ENCODE results near the gene EEF2K.

Gene EEF2K

DNA sequence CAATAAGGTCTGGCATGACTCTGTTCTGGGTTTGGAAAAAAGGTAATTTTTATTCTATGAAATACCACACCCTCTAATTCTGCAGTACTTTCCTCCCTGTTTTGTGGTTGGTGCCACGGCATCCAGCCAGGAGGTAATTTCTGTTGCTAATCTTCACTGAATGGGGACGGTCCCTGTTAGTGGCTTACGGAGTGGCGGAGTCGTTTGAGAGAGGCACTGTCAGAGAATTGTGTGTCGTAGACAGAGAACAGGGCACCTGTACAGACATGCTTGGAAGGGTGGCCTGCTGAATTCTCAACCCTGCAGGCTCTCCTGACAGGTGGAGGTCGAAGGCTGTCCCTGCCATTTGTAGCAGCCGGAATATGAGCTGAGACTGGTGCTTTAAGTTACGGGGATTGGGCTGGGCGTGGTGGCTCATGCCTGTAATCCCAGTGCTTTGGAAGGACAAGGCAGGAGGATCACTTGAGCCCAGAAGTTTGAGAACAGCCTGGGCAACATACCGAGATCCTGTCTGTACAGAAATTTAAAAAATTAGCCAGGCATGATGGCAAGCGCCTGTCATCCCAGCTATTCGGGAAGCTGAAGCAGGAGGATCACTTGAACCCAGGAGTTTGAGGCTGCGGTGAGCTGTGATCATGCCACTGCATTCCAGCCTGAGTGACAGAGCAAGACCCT, 33.2 kb downstream of the EEF2K start:
- Histone ChIP-seq H2BK5ac (ENCODE audit: low read length) (no peak overlapping the region), H3K36me3 (replicated peaks in 1 of 2; ENCODE audit: control insufficient read depth in 2 of 2, insufficient read depth in 2 of 2, low read length in 2 of 2) (peaks cover 0 to 13% of the 10 kb centered on the region in 2 donors), H2AK5ac (ENCODE audit: low read depth, low read length) (no peak overlapping the region), H4K91ac (ENCODE audit: low read depth, low read length, poor library complexity) (no peak overlapping the region), H3K27ac (replicated peaks; ENCODE audit: low read length) (no peak overlapping the region), H3K9ac (ENCODE audit: low read depth, low read length, poor library complexity) (no peak overlapping the region), H4K8ac (ENCODE audit: low read depth, low read length) (no peak overlapping the region), H2AFZ (ENCODE audit: low read length) (no peak overlapping the region), H2BK120ac (ENCODE audit: low read depth, low read length) (no peak overlapping the region), H2BK15ac (ENCODE audit: low read length) (no peak overlapping the region), H3K18ac (ENCODE audit: low read length) (no peak overlapping the region), H3K9me3 (replicated peaks in 1 of 2; ENCODE audit: control insufficient read depth in 2 of 2, insufficient read depth in 1 of 2, low read depth in 1 of 2, low read length in 2 of 2) (no peaks in the 10 kb centered on the region), H3K4me1 (ENCODE audit: control insufficient read depth in 2 of 2, insufficient read depth in 1 of 2, low read depth in 1 of 2, low read length in 2 of 2) (no peaks in the 10 kb centered on the region), H3K4ac (ENCODE audit: low read length) (no peak overlapping the region), H3K4me3 (ENCODE audit: low read length in 2 of 2) (no peak overlapping the region), H3K79me1 (ENCODE audit: low read depth, low read length) (no peaks in the 10 kb centered on the region), H3K4me2 (ENCODE audit: insufficient read depth, low read length, poor library complexity, severe bottlenecking) (no peak overlapping the region), H3K23ac (ENCODE audit: low read depth, low read length, poor library complexity) (no peak overlapping the region), H3K27me3 (ENCODE audit: control insufficient read depth in 3 of 3, insufficient read depth in 3 of 3, low read depth in 1 of 3, low read length in 3 of 3) (no peaks in the 10 kb centered on the region), H3K14ac (ENCODE audit: low read length) (no peak overlapping the region), H2BK12ac (ENCODE audit: low read length) (no peak overlapping the region)
- no CpG with 5 or more reads among the region's 14 CpGs for WGBS, 2 donors (ENCODE audit: extremely low coverage in 2 of 2, insufficient read length in 2 of 2, insufficient replicate concordance in 1 of 2)
- no peak for DNase-seq (ENCODE audit: low spot score)

DNA sequence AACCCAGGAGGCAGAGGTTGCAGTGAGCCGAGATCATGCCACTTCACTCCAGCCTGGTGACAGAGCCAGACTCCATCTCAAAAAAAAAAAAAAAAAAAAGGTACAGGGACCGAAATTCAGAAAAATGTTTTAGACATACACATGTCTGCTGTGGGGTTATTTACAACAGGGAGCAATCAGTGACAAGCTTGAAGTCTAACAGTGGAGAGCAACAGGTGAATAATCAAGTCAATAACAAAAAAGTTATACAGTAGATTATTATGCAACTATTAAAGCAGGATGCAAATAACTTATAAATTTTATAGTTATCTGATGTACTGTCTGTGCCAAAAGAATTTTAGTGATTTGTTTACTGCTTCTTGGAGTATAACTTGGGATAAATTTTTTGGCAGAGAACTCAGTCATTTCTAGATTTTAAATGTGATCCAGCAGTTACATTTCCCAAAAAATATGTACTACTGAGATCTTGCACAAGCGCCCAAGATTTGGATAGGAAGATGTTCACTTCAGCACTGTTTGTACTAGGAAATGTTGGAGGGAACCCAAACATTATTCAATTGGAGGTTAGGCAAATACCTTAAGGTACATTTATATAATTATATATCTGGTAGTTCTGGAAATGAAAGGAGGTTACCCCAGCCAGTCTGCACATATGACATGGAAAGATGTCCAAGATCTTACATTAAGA, 34.1 kb downstream of the EEF2K start:
- DNase-seq (ENCODE audit: low spot score) = no peak
- no peak overlapping the region for H3K4me3 ChIP-seq (ENCODE audit: low read length in 2 of 2)
- H4K8ac ChIP-seq (ENCODE audit: low read depth, low read length) = no peak overlapping the region
- no peak overlapping the region for H3K9ac ChIP-seq (ENCODE audit: low read depth, low read length, poor library complexity)
- no peak overlapping the region for H2BK12ac ChIP-seq (ENCODE audit: low read length)
- H3K27ac ChIP-seq (replicated peaks; ENCODE audit: low read length) = no peak overlapping the region
- H3K4ac ChIP-seq (ENCODE audit: low read length) = no peak overlapping the region
- no peak overlapping the region for H3K14ac ChIP-seq (ENCODE audit: low read length)
- no peaks in the 10 kb centered on the region for H3K27me3 ChIP-seq (ENCODE audit: control insufficient read depth in 3 of 3, insufficient read depth in 3 of 3, low read depth in 1 of 3, low read length in 3 of 3)
- no peaks in the 10 kb centered on the region for H3K4me1 ChIP-seq (ENCODE audit: control insufficient read depth in 2 of 2, insufficient read depth in 1 of 2, low read depth in 1 of 2, low read length in 2 of 2)
- no peak overlapping the region for H3K23ac ChIP-seq (ENCODE audit: low read depth, low read length, poor library complexity)
- no peak overlapping the region for H3K4me2 ChIP-seq (ENCODE audit: insufficient read depth, low read length, poor library complexity, severe bottlenecking)
- H2AK5ac ChIP-seq (ENCODE audit: low read depth, low read length) = no peak overlapping the region
- peaks cover 1 to 18% of the 10 kb centered on the region in 2 donors for H3K36me3 ChIP-seq (replicated peaks in 1 of 2; ENCODE audit: control insufficient read depth in 2 of 2, insufficient read depth in 2 of 2, low read length in 2 of 2)
- no CpG with 5 or more reads among the region's 3 CpGs for WGBS, 2 donors (ENCODE audit: extremely low coverage in 2 of 2, insufficient read length in 2 of 2, insufficient replicate concordance in 1 of 2)
- no peak overlapping the region for H3K18ac ChIP-seq (ENCODE audit: low read length)
- no peak overlapping the region for H2BK15ac ChIP-seq (ENCODE audit: low read length)
- no peak overlapping the region for H2AFZ ChIP-seq (ENCODE audit: low read length)
- no peaks in the 10 kb centered on the region for H3K9me3 ChIP-seq (replicated peaks in 1 of 2; ENCODE audit: control insufficient read depth in 2 of 2, insufficient read depth in 1 of 2, low read depth in 1 of 2, low read length in 2 of 2)
- H4K91ac ChIP-seq (ENCODE audit: low read depth, low read length, poor library complexity) = no peak overlapping the region
- H2BK5ac ChIP-seq (ENCODE audit: low read length) = no peak overlapping the region
- no peaks in the 10 kb centered on the region for H3K79me1 ChIP-seq (ENCODE audit: low read depth, low read length)
- H2BK120ac ChIP-seq (ENCODE audit: low read depth, low read length) = no peak overlapping the region

DNA sequence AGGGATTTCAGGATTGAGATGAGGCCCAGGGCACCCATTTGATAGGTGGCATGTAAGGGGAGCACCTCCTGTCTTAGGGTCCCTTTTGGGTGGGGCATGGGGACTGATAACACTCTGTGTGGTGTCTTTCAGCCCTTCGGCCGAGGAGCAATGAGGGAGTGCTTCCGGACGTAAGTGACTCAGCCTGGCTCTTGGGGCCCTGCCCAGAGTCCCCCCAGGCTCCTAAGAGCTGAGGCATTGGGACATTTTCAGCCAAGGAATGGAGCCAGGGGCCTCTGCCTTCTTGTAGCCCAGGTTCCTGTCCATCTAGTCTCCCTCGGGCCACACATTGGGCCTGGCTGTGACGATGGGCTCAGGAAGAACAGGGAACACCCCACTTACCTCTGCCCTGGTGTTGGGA, 44.4 kb downstream of the EEF2K start:
- Histone ChIP-seq H3K18ac (ENCODE audit: low read length) (no peak overlapping the region), H2BK120ac (ENCODE audit: low read depth, low read length) (no peak overlapping the region), H3K4me3 (ENCODE audit: low read length in 2 of 2) (no peak overlapping the region), H2AK5ac (ENCODE audit: low read depth, low read length) (no peak overlapping the region), H3K9ac (ENCODE audit: low read depth, low read length, poor library complexity) (no peak overlapping the region), H4K8ac (ENCODE audit: low read depth, low read length) (no peak overlapping the region), H2AFZ (ENCODE audit: low read length) (no peak overlapping the region), H2BK12ac (ENCODE audit: low read length) (no peak overlapping the region), H3K36me3 (replicated peaks in 1 of 2; ENCODE audit: control insufficient read depth in 2 of 2, insufficient read depth in 2 of 2, low read length in 2 of 2) (peaks cover 10 to 28% of the 10 kb centered on the region in 2 donors), H3K4me1 (ENCODE audit: control insufficient read depth in 2 of 2, insufficient read depth in 1 of 2, low read depth in 1 of 2, low read length in 2 of 2) (no peaks in the 10 kb centered on the region), H2BK5ac (ENCODE audit: low read length) (no peak overlapping the region), H3K27ac (replicated peaks; ENCODE audit: low read length) (no peak overlapping the region), H3K14ac (ENCODE audit: low read length) (no peak overlapping the region), H2BK15ac (ENCODE audit: low read length) (no peak overlapping the region), H3K79me1 (ENCODE audit: low read depth, low read length) (no peaks in the 10 kb centered on the region), H3K27me3 (ENCODE audit: control insufficient read depth in 3 of 3, insufficient read depth in 3 of 3, low read depth in 1 of 3, low read length in 3 of 3) (no peaks in the 10 kb centered on the region), H3K9me3 (replicated peaks in 1 of 2; ENCODE audit: control insufficient read depth in 2 of 2, insufficient read depth in 1 of 2, low read depth in 1 of 2, low read length in 2 of 2) (peaks cover 4 to 6% of the 10 kb centered on the region in 2 donors), H3K4ac (ENCODE audit: low read length) (no peak overlapping the region), H4K91ac (ENCODE audit: low read depth, low read length, poor library complexity) (no peak overlapping the region), H3K23ac (ENCODE audit: low read depth, low read length, poor library complexity) (no peak overlapping the region), H3K4me2 (ENCODE audit: insufficient read depth, low read length, poor library complexity, severe bottlenecking) (no peak overlapping the region)
- DNase-seq (ENCODE audit: low spot score) = no peak
- no CpG with 5 or more reads among the region's 6 CpGs for WGBS, 2 donors (ENCODE audit: extremely low coverage in 2 of 2, insufficient read length in 2 of 2, insufficient replicate concordance in 1 of 2)

- H3K18ac ChIP-seq (ENCODE audit: low read length) = no peak overlapping the region
- no peaks in the 10 kb centered on the region for H3K4me1 ChIP-seq (ENCODE audit: control insufficient read depth in 2 of 2, insufficient read depth in 1 of 2, low read depth in 1 of 2, low read length in 2 of 2)
- H3K9ac ChIP-seq (ENCODE audit: low read depth, low read length, poor library complexity) = no peak overlapping the region
- H3K9me3 ChIP-seq (replicated peaks in 1 of 2; ENCODE audit: control insufficient read depth in 2 of 2, insufficient read depth in 1 of 2, low read depth in 1 of 2, low read length in 2 of 2) = peaks cover 7% of the 10 kb centered on the region in 2 donors
- no peak overlapping the region for H3K4me3 ChIP-seq (ENCODE audit: low read length in 2 of 2)
- H2BK5ac ChIP-seq (ENCODE audit: low read length) = no peak overlapping the region
- no peak overlapping the region for H2BK15ac ChIP-seq (ENCODE audit: low read length)
- H2BK120ac ChIP-seq (ENCODE audit: low read depth, low read length) = no peak overlapping the region
- no CpG with 5 or more reads among the region's 5 CpGs for WGBS, 2 donors (ENCODE audit: extremely low coverage in 2 of 2, insufficient read length in 2 of 2, insufficient replicate concordance in 1 of 2)
- no peak overlapping the region for H3K4ac ChIP-seq (ENCODE audit: low read length)
- H3K27me3 ChIP-seq (ENCODE audit: control insufficient read depth in 3 of 3, insufficient read depth in 3 of 3, low read depth in 1 of 3, low read length in 3 of 3) = no peaks in the 10 kb centered on the region
- no peak overlapping the region for H2BK12ac ChIP-seq (ENCODE audit: low read length)
- no peaks in the 10 kb centered on the region for H3K79me1 ChIP-seq (ENCODE audit: low read depth, low read length)
- H3K14ac ChIP-seq (ENCODE audit: low read length) = no peak overlapping the region
- H4K8ac ChIP-seq (ENCODE audit: low read depth, low read length) = no peak overlapping the region
- H3K27ac ChIP-seq (replicated peaks; ENCODE audit: low read length) = no peak overlapping the region
- no peak overlapping the region for H2AFZ ChIP-seq (ENCODE audit: low read length)
- no peak overlapping the region for H2AK5ac ChIP-seq (ENCODE audit: low read depth, low read length)
- no peak overlapping the region for H3K23ac ChIP-seq (ENCODE audit: low read depth, low read length, poor library complexity)
- H3K36me3 ChIP-seq (replicated peaks in 1 of 2; ENCODE audit: control insufficient read depth in 2 of 2, insufficient read depth in 2 of 2, low read length in 2 of 2) = peaks cover 18 to 33% of the 10 kb centered on the region in 2 donors
- H3K4me2 ChIP-seq (ENCODE audit: insufficient read depth, low read length, poor library complexity, severe bottlenecking) = no peak overlapping the region
- DNase-seq (ENCODE audit: low spot score) = no peak
- H4K91ac ChIP-seq (ENCODE audit: low read depth, low read length, poor library complexity) = no peak overlapping the region
These were observed 46.2 kb downstream of the EEF2K start for GRCh38 chr16:22252317-22252716.
